ENCODE results near the gene GIT2.

DNA sequence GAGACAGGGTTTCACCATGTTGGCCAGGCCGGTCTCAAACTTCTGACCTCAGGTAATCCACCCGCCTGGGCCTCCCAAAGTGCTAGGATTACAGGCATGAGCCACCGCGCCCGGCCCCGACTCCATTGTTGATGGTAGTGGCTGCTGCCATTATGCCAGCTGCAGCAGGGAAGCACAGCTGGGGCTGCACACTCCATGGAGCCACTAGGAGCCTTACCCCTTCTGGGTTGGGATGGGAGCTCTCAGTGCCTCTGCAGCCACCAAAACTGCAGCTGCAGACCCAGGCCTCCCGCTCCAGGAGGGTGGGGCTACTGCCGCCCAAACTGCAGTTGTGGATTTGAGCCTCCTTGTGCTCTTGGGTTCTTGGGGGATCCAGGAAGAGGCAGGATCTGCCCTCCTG is 70.2 kb downstream of the GIT2 start:
- TF ChIP-seq CTCF (IDR thresholded peaks at IDR 0.05) (no peak), REST (IDR thresholded peaks at IDR 0.05; ENCODE audit: insufficient read depth in 1 of 2, low read depth in 2 of 2, low read length in 1 of 2) (no peak), POLR2AphosphoS5 (IDR thresholded peaks at IDR 0.05; ENCODE audit: low read depth, low read length) (no peak), SIN3A (IDR thresholded peaks at IDR 0.05; ENCODE audit: borderline replicate concordance, insufficient read depth, low read depth, low read length) (no peak), TCF7L2 (IDR thresholded peaks at IDR 0.05; ENCODE audit: low read depth, low read length) (no peak)

All from Panc1 (cell line).